A673 (cell line): ENCODE results near the gene SPSB3. TPM values are rescaled to one million over a fixed set of nuclear protein-coding genes. Genes with fewer than 3 reads are reported as not detected.

Experiments used
- BruUV-seq: library from RNA; stranded (reverse); fragments of 400-500 nt; replicated peaks from 2 replicates; lab custom pipeline; 2021; lab: Mats Ljungman, UMichigan
- CTCF ChIA-PET: fragments of 300-600 bp; sonication (Branson Sonifier 250); formaldehyde crosslinking; loops from one replicate; lab custom pipeline; 2022; ENCODE audit warnings: antibody characterized with exemption; lab: Charles Lee
- POLR2A ChIA-PET: fragments of 300-600 bp; sonication (Branson Sonifier 250); formaldehyde crosslinking; loops from one replicate; lab custom pipeline; 2022; ENCODE audit warnings: antibody characterized with exemption; ENCODE audit not compliant: low non-redundant PET; lab: Charles Lee
- DNase-seq: peaks from one replicate; pipeline ENCODE4 v3.0.0-alpha.2; 2015; ENCODE audit warnings: low spot score
- H3K27ac ChIP-seq: fragments of 200-600 bp; sonication (generic); 2 replicates; pipeline ENCODE4 v1.5.1; 2016; ENCODE audit warnings: mixed run types, low read depth, mild to moderate bottlenecking, mixed read lengths, antibody characterized with exemption, low read length; ENCODE audit not compliant: poor library complexity, severe bottlenecking
- H3K27me3 ChIP-seq: fragments of 200-600 bp; sonication (generic); replicated peaks from 2 replicates; pipeline ENCODE4 v1.6.1; 2017; ENCODE audit warnings: mixed run types, low read depth, mild to moderate bottlenecking, mixed read lengths, antibody characterized with exemption, low read length; ENCODE audit not compliant: insufficient read depth, poor library complexity
- H3K36me3 ChIP-seq: fragments of 200-600 bp; sonication (generic); 2 replicates; pipeline ENCODE4 v1.6.1; 2016; ENCODE audit warnings: mixed run types, mild to moderate bottlenecking, mixed read lengths, antibody characterized with exemption, low read length; ENCODE audit not compliant: insufficient read depth, poor library complexity, severe bottlenecking
- H3K4me1 ChIP-seq: fragments of 200-600 bp; sonication (generic); 2 replicates; pipeline ENCODE4 v1.6.1; 2017; ENCODE audit warnings: mixed run types, mild to moderate bottlenecking, mixed read lengths, antibody characterized with exemption, low read length; ENCODE audit not compliant: insufficient read depth, poor library complexity, severe bottlenecking
- H3K4me3 ChIP-seq: fragments of 200-600 bp; sonication (generic); 2 replicates; pipeline ENCODE4 v1.5.1; 2016; ENCODE audit warnings: low read depth, mixed run types, mild to moderate bottlenecking, mixed read lengths, low read length; ENCODE audit not compliant: poor library complexity, severe bottlenecking
- H3K9me3 ChIP-seq: fragments of 200-600 bp; sonication (generic); 2 replicates; pipeline ENCODE4 v1.6.1; 2016; ENCODE audit warnings: mixed run types, low read depth, mild to moderate bottlenecking, mixed read lengths, antibody characterized with exemption, low read length; ENCODE audit not compliant: poor library complexity, severe bottlenecking
- EZH2 ChIP-seq: fragments of 200-600 bp; sonication (generic); IDR thresholded peaks from 2 replicates; pipeline ENCODE4 v1.6.1; 2017; ENCODE audit warnings: borderline replicate concordance, low read depth, mild to moderate bottlenecking, mixed read lengths, antibody characterized with exemption, low read length; ENCODE audit not compliant: poor library complexity, severe bottlenecking
- intact Hi-C: fragments of 100-400 bp; cut with micrococcal nuclease; formaldehyde crosslinking; loops from one replicate; pipeline ENCODE4 v1.10.0; 2022; ENCODE audit not compliant: unreplicated experiment
- total RNA-seq: library from RNA; stranded (reverse); gene quantifications from 2 replicates; pipeline ENCODE4 v1.2.3, GENCODE V29; 2021
- TF ChIP-seq, protein P1 (sequence below): fragments of 300-800, 200-600 bp; sonication (generic); conservative IDR thresholded peaks from 2 replicates; pipeline ENCODE4 v1.5.1; 2017; ENCODE audit warnings: low read depth, mild to moderate bottlenecking, antibody characterized with exemption, low read length, moderate library complexity, mixed read lengths

Gene SPSB3
- total RNA-seq, 1 experiment from 2014 or later = 15.0 TPM

DNA sequence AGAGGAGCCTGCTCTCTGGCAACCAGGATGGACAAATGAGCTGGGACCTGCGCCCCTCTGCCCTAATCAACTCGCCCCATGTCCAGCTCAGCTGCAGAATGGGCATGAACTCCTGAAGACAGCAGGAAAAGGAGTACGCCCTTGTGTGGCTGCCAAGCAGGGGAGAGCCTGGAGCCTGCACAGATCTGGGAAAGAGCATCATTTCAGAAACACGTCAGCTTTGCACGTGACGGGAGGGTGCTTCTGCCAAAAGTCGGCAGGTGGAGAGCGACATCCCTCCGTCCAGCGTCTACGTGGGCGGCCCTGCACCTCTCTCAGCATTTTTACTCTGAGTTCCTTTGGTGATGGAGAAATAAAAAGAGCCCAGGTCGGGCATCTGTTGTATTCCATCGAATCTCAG, 29.5 kb downstream of the SPSB3 start:
- POLR2A ChIA-PET = interaction anchor here (0.6 kb wide), 1 partner anchor 613 kb away, joined by 3 read pairs; no protein-coding TSS in a partner anchor
- no peaks in the 10 kb centered on the region for H3K4me1 ChIP-seq
- CTCF ChIA-PET = no interaction called here
- DNase-seq = no peak
- no peaks in the 10 kb centered on the region for H3K27me3 ChIP-seq
- no peak overlapping the region for H3K4me3 ChIP-seq
- intact Hi-C loops = no loop called here
- peaks cover 17% of the 10 kb centered on the region for H3K36me3 ChIP-seq
- H3K27ac ChIP-seq = no peak overlapping the region
- H3K9me3 ChIP-seq = no peaks in the 10 kb centered on the region
- TF ChIP-seq, protein P1, sequence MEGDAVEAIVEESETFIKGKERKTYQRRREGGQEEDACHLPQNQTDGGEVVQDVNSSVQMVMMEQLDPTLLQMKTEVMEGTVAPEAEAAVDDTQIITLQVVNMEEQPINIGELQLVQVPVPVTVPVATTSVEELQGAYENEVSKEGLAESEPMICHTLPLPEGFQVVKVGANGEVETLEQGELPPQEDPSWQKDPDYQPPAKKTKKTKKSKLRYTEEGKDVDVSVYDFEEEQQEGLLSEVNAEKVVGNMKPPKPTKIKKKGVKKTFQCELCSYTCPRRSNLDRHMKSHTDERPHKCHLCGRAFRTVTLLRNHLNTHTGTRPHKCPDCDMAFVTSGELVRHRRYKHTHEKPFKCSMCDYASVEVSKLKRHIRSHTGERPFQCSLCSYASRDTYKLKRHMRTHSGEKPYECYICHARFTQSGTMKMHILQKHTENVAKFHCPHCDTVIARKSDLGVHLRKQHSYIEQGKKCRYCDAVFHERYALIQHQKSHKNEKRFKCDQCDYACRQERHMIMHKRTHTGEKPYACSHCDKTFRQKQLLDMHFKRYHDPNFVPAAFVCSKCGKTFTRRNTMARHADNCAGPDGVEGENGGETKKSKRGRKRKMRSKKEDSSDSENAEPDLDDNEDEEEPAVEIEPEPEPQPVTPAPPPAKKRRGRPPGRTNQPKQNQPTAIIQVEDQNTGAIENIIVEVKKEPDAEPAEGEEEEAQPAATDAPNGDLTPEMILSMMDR = no peak
- TF ChIP-seq EZH2 = no peak
- no TSS peak for BruUV-seq

DNA sequence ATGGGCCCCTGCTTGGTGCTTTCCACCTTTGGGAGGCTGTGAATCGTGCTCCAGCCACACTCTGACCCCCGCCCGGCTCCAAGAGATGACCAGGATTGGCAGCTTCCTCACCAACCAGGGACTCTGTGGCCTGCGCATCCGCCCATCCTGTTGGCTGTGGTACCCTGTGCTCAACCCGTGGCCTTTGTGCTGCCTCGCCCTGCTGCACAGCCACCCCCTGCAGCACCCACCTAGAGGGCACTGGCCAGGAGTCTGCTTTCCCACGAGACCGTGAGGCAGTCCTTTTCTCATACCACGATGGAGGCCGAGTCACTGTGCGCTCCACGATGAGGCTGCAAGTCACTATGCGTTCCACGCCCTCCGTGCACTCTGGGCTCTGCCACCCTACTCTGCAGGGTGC, 30.4 kb downstream of the SPSB3 start:
- no peak overlapping the region for H3K4me3 ChIP-seq
- TF ChIP-seq EZH2 = no peak
- TF ChIP-seq, protein P1 = no peak
- BruUV-seq = no TSS peak
- H3K36me3 ChIP-seq = peaks cover 17% of the 10 kb centered on the region
- H3K27me3 ChIP-seq = no peaks in the 10 kb centered on the region
- H3K4me1 ChIP-seq = no peaks in the 10 kb centered on the region
- no peak overlapping the region for H3K27ac ChIP-seq
- intact Hi-C loops = no loop called here
- DNase-seq = no peak
- ChIA-PET CTCF (no interaction called here), POLR2A (no interaction called here)
- no peaks in the 10 kb centered on the region for H3K9me3 ChIP-seq

GRCh38 chr16:1749152-1750117, 32.9 kb downstream of the SPSB3 start:
- Histone ChIP-seq H3K4me1 (no peaks in the 10 kb centered on the region), H3K27ac (no peak overlapping the region), H3K27me3 (no peaks in the 10 kb centered on the region), H3K9me3 (no peaks in the 10 kb centered on the region), H3K4me3 (no peak overlapping the region), H3K36me3 (peaks cover 17% of the 10 kb centered on the region)
- no peak for TF ChIP-seq EZH2
- TF ChIP-seq, protein P1 = no peak
- intact Hi-C loops = no loop called here
- CTCF ChIA-PET = no interaction called here
- no peak for DNase-seq
- no TSS peak for BruUV-seq
- POLR2A ChIA-PET = no interaction called here
